AG04449 (cell line): ENCODE data around the gene DPY19L1.
"Not testable (repeated sequence)": the region's sequence is repeated elsewhere in the genome, so short reads cannot be mapped to it uniquely, and the experiment has no call there.

ENCODE experiments used
- CTCF ChIA-PET: fragments of 350-600 bp; formaldehyde crosslinking; extraction: SDS; loops from one replicate; lab custom pipeline; 2021; ENCODE audit warnings: antibody characterized with exemption; lab: Yijun Ruan, JAX
- POLR2A ChIA-PET: fragments of 400-600, 350-600 bp; formaldehyde crosslinking; extraction: SDS; loops from one replicate; lab custom pipeline; 2020; ENCODE audit warnings: antibody characterized with exemption, inconsistent platforms; lab: Yijun Ruan, JAX
- DNase-seq: peaks from one replicate; pipeline ENCODE4 v3.0.0-alpha.2; 2010; ENCODE audit warnings: low read depth, low spot score
- H3K4me3 ChIP-seq: 2 replicates; pipeline ENCODE4 v1.5.1; 2011; ENCODE audit warnings: low read depth, mild to moderate bottlenecking, control low read depth, low read length
- TF ChIP-seq, protein P1 (sequence below): IDR thresholded peaks from one replicate; pipeline ENCODE4 v1.5.1; 2011; ENCODE audit warnings: mild to moderate bottlenecking, moderate library complexity, low read length, control low read depth, inconsistent platforms; ENCODE audit not compliant: insufficient read depth; ENCODE audit errors: missing control alignments

The DPY19L1 gene

DNA sequence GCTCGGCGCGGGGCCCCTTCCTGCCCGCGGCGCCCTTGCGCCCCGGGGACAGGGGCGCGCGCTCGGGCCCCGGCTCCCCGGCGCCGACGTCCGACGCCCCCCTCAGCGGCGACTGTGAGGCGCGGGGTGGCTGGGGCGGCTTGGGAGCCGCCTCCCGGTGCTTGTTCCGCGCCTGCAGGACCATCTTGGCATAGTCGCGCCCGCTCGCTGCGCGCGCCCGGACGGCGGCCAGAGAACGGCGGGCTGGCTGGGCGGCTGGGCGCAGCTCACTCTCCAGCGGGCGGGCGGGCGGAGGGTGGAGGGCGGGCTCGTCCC is at the start of gene DPY19L1:
TSS of gene DPY19L1 (minus strand) at position 275 of the 315 bp plus-strand sequence. CDS start at position 184, 91 bp downstream.
- POLR2A ChIA-PET, result no interaction called here
- peak within 1 kb of the TSS; percentile 72 for H3K4me3 ChIP-seq
- TF ChIP-seq, protein P1, sequence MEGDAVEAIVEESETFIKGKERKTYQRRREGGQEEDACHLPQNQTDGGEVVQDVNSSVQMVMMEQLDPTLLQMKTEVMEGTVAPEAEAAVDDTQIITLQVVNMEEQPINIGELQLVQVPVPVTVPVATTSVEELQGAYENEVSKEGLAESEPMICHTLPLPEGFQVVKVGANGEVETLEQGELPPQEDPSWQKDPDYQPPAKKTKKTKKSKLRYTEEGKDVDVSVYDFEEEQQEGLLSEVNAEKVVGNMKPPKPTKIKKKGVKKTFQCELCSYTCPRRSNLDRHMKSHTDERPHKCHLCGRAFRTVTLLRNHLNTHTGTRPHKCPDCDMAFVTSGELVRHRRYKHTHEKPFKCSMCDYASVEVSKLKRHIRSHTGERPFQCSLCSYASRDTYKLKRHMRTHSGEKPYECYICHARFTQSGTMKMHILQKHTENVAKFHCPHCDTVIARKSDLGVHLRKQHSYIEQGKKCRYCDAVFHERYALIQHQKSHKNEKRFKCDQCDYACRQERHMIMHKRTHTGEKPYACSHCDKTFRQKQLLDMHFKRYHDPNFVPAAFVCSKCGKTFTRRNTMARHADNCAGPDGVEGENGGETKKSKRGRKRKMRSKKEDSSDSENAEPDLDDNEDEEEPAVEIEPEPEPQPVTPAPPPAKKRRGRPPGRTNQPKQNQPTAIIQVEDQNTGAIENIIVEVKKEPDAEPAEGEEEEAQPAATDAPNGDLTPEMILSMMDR, result no peak
- CTCF ChIA-PET, result interaction anchor here (1.0 to 1.6 kb wide), 3 partner anchors 35 to 267 kb away, joined by 3 to 5 read pairs (median 5); no protein-coding TSS in a partner anchor
- no peak for DNase-seq

DNA sequence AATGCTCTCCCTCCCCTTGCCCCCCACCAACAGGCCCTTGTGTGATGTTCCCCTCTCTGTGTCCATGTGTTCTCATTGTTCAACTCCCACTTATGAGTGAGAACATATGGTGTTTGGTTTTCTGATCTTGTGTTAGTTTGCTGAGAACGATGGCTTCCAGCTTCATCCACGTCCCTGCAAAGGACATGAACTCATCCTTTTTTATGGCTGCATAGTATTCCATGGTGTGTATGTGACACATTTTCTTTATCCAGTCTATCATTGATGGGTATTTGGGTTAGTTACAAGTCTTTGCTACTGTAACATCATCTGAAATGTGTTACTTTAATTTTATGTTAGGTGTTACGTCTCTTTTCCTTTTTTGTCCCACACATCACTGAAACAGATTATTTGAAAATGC is 42.2 kb upstream of the DPY19L1 start:
- CTCF ChIA-PET, result interaction anchor here (1.2 kb wide), 1 partner anchor 441 kb away, joined by 4 read pairs; no protein-coding TSS in a partner anchor
- H3K4me3 ChIP-seq, POLR2A ChIA-PET, DNase-seq: not testable (repeated sequence)

DNA sequence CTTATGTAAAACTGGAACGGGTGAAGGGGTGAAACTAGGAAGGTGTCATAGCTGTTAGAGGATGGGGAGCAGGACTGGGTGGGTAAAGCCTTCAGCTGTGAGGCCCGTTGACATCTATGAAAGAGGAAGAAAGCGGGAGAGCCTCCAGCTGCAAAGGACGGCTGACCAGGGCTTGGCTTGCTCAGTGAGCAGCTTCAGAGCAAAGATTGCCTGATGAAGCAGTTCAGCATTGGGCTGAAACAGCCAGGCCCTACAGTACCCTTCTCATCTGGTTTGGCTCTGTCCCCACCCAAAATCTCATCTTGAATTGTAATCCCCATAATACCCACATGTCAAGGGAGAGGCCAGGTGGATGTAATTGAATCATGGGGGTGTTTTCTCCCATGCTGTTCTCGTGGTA is 36.7 kb upstream of the DPY19L1 start:
- DNase-seq, POLR2A ChIA-PET, H3K4me3 ChIP-seq: not testable (repeated sequence)
- CTCF ChIA-PET, result interaction anchor here (1.0 to 2.1 kb wide), 3 partner anchors 462 to 551 kb away, joined by 3 to 7 read pairs (median 3); no protein-coding TSS in a partner anchor

DNA sequence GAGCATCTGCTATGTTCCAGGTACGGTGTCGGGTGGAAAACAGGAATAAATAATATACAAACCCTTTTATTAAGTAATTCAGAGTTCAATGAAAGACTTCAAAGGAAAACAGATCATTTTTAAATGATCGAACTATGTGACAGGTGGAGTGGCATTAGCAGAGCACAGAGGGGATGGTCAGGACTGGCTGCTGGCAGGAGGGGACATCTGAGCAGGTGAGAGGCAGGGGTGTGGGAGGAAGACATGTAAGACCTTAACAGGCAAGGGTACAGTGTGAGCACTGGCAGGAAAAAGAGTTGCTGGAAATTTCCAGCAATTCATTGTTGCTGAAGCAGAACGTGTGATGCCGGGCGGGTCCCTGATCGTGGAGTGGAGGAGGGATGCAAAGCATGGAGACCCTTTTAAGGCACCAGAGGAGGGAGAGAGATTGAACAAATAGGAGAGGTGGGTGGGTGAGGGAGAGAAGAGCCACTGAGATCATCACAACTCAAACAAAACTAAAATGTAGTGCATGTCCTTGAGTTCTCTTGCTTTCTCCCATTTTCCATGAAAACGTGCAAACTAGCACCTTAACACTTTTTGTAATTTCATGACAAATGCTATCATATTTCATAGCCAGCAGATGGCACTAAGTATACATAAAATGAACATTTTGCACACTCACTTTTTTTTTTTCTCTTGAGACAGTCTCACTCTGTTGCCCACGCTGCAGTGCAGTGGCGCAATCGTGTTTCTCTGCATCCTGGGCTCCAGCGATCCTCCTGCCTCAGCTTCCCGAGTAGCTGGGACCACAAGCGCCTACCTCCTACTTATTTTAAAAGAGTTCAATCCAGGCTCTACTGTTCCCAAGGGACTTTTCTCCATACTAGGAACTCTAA is 35.9 kb upstream of the DPY19L1 start:
- CTCF ChIA-PET, result interaction anchor here (1.1 to 2.1 kb wide), 2 partner anchors 463 to 552 kb away, joined by 3 to 7 read pairs; no protein-coding TSS in a partner anchor
- H3K4me3 ChIP-seq, DNase-seq, POLR2A ChIA-PET: not testable (repeated sequence)

DNA sequence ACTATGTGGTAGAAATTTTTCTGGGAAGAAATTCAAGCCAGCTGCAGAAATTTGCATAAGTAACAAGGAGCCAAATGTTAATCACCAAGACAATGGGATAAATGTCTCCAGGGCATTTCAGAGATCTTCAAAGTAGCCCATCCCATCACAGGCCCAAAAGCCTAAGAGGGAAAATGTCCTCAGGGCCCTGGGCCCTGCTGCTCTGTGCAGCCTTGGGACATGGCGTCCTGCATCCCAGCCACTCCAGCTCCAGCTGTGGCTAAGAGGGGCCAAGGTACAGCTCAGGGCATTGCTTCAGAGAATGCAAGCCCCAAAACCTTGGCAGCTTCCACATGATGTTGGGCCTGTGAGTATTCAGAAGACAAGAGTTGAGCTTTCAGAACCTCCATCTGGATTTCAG is 31.8 kb upstream of the DPY19L1 start:
- POLR2A ChIA-PET, DNase-seq, CTCF ChIA-PET, H3K4me3 ChIP-seq: not testable (repeated sequence)

DNA sequence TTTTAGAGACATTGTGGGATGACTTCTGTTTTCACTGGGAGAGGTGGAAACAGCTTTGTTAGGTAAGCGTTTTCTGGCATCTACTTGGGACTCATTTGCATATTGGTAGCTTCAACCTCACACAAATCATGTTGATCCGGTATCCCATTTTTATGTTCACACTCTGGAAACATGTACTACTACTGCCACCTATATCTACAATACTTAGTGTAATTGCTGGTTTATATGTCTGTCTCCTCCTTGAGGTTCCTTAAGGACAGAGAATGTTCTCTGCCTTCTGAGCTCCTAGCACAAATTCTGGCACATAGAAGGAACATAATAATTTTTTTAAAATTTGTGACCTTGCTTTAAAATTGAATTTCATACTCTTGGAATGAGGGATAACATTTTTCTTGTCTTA is 28.1 kb upstream of the DPY19L1 start:
- POLR2A ChIA-PET, result not testable (repeated sequence)

DNA sequence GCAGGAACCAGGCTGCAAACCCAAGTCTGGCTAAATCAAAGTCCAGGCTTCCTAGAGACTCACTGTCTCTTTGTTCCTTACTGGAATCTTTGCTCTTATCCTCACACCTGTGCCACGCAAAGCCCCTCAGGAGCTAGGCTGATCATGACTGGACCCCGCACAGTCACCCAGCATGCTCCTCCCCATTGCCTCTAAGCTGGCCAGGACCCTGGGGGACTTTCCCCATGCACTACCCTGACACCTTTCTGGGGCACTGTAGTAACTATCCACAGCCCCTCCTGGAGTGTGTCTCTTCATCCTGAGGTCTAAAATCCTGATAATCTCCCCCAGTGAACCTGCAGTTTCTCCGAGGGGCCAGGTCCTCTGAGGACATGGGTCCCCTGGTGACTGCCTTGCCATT is 21.3 kb upstream of the DPY19L1 start:
- POLR2A ChIA-PET, CTCF ChIA-PET, DNase-seq, H3K4me3 ChIP-seq: not testable (repeated sequence)

More for the DNA sequence above, 28.1 kb upstream of the DPY19L1 start:
- not testable (repeated sequence) for DNase-seq, H3K4me3 ChIP-seq
- CTCF ChIA-PET, result interaction anchor here (0.8 kb wide), 1 partner anchor 243 kb away, joined by 3 read pairs; no protein-coding TSS in a partner anchor

DNA sequence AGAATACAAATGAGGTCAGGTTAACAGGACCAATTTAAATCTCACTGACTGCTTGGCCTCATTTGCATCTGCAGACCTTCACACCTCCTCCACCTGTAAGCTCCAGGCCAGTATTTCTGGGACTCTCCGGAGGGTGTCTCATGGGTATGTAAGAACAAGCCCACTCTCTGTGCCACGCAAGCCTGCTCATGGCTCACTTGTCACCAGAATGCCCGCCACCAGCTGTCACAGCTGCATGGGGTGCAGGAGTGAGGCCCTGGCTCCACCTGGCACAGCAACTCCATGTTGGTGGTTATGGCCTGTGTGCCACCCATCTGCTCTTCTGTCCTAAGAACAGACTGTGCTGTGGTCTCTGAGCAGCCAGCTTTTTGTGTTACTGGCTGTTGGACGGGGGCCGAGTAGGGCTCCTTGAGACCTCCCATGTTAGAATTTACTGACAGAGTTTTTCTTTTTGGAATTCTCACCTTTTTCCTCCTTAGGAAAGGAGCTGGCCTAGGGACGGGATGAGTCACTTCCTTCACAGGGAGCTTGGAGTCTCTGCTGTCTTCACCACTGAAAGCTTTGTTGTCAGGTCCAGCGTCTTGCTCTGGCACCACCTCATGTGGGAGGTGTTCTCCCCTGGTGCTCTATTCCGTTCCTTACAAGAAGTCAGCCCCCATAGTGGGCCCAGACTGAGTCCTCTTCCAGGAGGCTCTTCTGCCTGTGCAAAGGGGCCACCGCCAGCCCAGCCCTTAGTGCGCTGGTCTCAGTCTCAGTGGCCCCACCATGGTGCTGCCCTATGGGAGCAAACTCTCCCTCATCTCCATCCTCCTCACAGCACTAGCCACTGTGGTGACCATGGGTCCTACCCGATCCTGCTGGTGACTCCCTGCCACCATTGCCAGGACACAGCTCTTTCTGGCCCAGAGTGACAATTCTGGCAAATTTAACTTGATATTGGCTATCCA is 20.5 kb upstream of the DPY19L1 start:
- POLR2A ChIA-PET, DNase-seq, H3K4me3 ChIP-seq, CTCF ChIA-PET: not testable (repeated sequence)

DNA sequence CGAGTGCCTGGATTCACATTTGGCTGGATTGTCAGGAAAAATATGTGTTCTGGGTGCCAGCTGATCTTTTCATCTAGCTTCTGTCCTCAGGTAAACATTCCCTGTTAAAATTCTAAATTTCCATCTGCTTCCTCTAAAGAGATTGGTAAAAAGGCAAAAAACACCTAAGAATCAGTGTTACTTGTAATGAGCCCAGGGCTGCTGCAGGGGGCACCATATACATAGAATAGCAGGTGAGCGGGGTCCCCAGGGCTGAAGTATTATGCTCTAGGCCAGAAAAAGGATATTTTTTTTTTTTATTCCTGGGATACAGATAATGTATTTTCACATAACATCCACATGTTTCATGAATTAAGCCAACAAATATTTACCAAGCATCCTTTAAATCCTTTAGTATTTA is 18.4 kb upstream of the DPY19L1 start:
- POLR2A ChIA-PET, CTCF ChIA-PET, DNase-seq, H3K4me3 ChIP-seq: not testable (repeated sequence)

DNA sequence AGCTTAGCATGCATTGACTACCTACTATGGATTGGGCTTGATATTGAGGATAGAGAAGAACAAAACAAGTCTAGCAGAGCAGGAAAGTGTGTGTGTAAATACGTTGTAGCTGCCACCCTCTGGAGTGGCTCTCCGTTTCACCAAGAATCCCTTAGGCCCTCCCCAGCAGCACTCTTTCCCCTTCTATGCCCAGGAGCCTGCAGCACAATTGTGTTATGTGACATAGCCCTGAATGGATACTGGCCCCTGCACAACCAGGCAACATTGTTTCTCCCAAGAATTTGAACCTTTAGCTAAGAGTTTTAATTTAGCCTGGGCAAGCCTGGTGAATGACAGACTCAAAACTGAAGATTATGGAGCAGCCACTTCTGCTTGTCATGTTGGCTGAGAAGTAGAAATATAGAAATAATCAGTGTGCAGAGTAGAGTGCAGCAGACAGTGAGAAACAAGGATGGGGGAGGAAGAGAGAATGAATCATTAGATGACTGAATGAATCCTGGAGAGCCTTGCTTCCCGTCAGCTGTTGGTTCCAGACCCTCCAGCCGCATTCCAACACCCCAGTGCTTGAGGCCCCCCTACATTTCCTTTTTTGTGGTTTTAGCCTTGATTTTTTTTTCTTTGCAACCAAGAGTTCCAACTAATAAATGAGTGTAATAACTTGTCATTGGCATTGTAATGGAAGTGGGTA is 16.3 kb upstream of the DPY19L1 start:
- H3K4me3 ChIP-seq, DNase-seq, POLR2A ChIA-PET: not testable (repeated sequence)
- CTCF ChIA-PET, result interaction anchor here (0.8 to 1.2 kb wide), 2 partner anchors 15 to 35 kb away, joined by 3 read pairs; no protein-coding TSS in a partner anchor

DNA sequence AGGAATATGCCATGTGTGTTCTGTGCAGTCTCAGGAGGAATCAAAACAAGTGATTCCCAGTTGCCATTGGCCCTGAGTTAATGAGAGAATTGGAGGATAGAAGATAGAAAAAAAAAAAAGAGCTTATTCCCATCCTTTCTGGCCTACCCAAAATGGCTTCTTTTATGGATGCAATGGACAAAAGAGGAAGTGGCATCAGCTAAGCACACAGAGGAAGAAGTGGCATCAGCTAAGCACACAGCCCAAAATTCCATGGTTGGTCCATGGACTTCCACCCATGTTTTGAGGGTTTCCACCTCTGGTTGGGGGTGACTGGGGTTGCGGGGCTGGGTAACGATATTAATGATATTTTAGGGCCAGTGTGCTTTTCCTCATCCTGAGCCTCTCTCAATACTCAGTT is 11.1 kb upstream of the DPY19L1 start:
- POLR2A ChIA-PET, DNase-seq, H3K4me3 ChIP-seq: not testable (repeated sequence)
- CTCF ChIA-PET, result interaction anchor here (1.7 kb wide), 1 partner anchor 10 kb away, joined by 7 read pairs; no protein-coding TSS in a partner anchor

DNA sequence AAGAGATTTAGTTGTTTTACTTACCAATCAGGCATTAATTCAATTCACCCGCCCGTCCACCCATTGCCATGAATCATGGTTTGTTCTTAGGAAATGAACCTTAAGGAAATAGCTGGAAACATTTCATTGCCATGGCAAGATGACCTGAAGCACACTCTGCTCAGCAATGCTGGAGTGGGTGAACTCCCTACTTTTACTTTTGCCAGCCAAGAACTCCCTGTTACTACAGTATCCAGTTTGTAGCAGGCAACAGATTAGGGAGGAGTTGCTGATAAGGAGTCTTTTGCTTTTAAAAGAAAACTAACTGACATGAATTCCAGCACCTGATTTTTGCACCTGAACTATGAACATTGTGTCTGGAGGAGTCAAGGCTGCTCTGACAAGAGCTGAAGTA is 10.6 kb upstream of the DPY19L1 start:
- CTCF ChIA-PET, result interaction anchor here (1.7 kb wide), 1 partner anchor 10 kb away, joined by 7 read pairs; no protein-coding TSS in a partner anchor
- DNase-seq, H3K4me3 ChIP-seq, POLR2A ChIA-PET: not testable (repeated sequence)

DNA sequence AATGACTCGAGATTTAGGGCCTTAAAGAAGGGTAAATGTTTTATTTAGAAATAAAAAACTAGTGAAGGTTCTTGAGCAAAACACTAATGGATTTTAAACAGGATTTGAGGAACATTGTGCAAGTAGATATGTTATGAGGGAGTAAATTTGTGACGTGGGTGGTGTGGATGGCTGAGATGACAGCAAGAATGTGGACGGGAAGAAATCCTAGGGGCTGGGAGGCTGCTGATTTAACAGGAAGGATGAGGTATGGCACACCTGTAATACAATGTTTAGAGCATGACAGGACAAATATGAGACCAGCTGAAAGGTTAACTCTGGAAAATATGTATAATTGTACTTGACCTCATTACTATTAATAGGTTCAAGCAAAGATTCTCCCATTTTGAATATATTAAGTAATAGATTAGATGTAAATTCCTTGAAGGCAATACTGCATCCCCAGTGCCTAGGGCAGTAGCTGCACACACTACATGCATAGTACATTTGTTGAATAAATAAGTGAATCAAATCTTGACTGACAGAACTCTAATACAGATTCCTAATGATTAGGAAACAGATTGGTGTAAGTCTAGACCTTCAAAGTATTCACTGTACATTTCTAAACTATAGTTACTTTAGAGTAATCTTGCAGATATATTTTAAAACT is 10.1 kb upstream of the DPY19L1 start:
- DNase-seq, H3K4me3 ChIP-seq, POLR2A ChIA-PET: not testable (repeated sequence)
- CTCF ChIA-PET, result interaction anchor here (1.7 kb wide), 1 partner anchor 9 kb away, joined by 7 read pairs; no protein-coding TSS in a partner anchor
